HFFc6 (cell line): ENCODE data around the gene TMEM176B. TPM values are rescaled to one million over a fixed set of nuclear protein-coding genes. Genes with fewer than 3 reads are reported as not detected.

Experiments
- DNase-seq: peaks from one replicate; pipeline ENCODE4 v3.0.0-alpha.2; 2018
- H3K27ac Mint-ChIP-seq: 2 replicates; pipeline ENCODE4 v1.8.0; 2020; ENCODE audit warnings: mild to moderate bottlenecking, mixed read lengths
- H3K27me3 Mint-ChIP-seq: 2 replicates; pipeline ENCODE4 v1.8.0; 2021; ENCODE audit warnings: mild to moderate bottlenecking, moderate library complexity, mixed read lengths; ENCODE audit not compliant: insufficient read depth
- H3K36me3 Mint-ChIP-seq: 2 replicates; pipeline ENCODE4 v1.8.0; 2021; ENCODE audit warnings: low read depth, mixed read lengths
- H3K4me1 Mint-ChIP-seq: 2 replicates; pipeline ENCODE4 v1.8.0; 2020; ENCODE audit warnings: low read depth, mixed read lengths
- H3K4me3 Mint-ChIP-seq: 2 replicates; pipeline ENCODE4 v1.8.0; 2020; ENCODE audit warnings: mild to moderate bottlenecking, moderate library complexity, mixed read lengths
- H3K9me3 Mint-ChIP-seq: 2 replicates; pipeline ENCODE4 v1.8.0; 2020; ENCODE audit warnings: mild to moderate bottlenecking, mixed read lengths
- total RNA-seq, 6 experiments: library from RNA; stranded (reverse); fragmentation: NEBNext Ultra II Directional; extraction: Animal tissue kit (Norgen Biotek cat#: 25700); gene quantifications; 2 replicates in 1 of 6; 3 replicates in 5 of 6; pipeline ENCODE4 v1.2.3, GENCODE V29; 2021
- TF ChIP-seq, protein P1 (sequence below): fragments of 200-600 bp; sonication (generic); IDR thresholded peaks from 2 replicates; pipeline ENCODE4 v1.5.0; 2021; ENCODE audit warnings: antibody characterized with exemption, mild to moderate bottlenecking

The TMEM176B gene
- total RNA-seq, 6 experiments from 2014 or later = not detected

DNA sequence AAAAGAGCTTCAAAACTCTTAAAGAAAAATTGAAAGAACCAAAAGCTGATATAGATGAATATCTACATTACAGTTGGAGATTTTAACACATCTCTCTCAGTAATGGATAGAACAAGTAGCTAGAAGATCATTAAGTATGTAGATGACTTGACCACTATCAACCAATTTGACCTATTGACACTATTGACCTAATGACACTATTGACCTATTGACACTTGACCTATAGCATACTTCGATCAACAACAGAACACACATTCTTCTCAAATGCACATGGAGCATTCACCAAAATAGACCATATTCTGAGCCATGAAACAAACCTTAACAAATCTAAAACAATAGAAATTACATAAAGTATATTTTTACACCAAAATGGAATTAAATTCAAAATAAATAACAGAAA, 40.7 kb downstream of the TMEM176B start:
- DNase-seq = no peak
- H3K9me3 Mint-ChIP-seq = peaks cover 12% of the 10 kb centered on the region

DNA sequence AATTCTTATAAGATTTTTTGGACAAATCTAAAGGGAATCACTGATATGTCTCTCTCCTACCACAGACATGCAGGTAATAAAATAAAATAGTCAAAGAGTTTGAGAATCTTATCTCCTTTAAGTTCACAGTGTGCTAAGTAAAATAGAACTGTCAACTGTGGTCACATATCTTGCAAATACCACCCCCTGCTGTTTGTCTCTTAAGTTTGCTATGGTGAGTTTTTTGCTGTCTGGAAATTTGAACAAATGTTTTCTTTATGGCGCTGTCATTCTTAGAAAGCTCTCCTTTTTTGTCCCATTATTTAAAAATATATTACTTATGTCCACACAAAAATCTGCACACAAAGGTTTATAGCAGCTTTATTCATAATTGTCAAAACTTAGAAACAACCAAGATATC, 43.3 kb downstream of the TMEM176B start:
- Mint-ChIP-seq H3K27ac (no peak overlapping the region), H3K9me3 (peaks cover 26% of the 10 kb centered on the region), H3K36me3 (no peaks in the 10 kb centered on the region; the same call in 1 of the 2 replicates), H3K4me1 (no peaks in the 10 kb centered on the region), H3K27me3 (no peaks in the 10 kb centered on the region), H3K4me3 (no peak overlapping the region)
- TF ChIP-seq, protein P1, sequence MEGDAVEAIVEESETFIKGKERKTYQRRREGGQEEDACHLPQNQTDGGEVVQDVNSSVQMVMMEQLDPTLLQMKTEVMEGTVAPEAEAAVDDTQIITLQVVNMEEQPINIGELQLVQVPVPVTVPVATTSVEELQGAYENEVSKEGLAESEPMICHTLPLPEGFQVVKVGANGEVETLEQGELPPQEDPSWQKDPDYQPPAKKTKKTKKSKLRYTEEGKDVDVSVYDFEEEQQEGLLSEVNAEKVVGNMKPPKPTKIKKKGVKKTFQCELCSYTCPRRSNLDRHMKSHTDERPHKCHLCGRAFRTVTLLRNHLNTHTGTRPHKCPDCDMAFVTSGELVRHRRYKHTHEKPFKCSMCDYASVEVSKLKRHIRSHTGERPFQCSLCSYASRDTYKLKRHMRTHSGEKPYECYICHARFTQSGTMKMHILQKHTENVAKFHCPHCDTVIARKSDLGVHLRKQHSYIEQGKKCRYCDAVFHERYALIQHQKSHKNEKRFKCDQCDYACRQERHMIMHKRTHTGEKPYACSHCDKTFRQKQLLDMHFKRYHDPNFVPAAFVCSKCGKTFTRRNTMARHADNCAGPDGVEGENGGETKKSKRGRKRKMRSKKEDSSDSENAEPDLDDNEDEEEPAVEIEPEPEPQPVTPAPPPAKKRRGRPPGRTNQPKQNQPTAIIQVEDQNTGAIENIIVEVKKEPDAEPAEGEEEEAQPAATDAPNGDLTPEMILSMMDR = peak; percentile 21; the same call in 1 of the 2 replicates
- no peak for DNase-seq

More for the DNA sequence above, 40.7 kb downstream of the TMEM176B start:
- no peaks in the 10 kb centered on the region for H3K4me1 Mint-ChIP-seq
- H3K4me3 Mint-ChIP-seq = no peak overlapping the region
- H3K36me3 Mint-ChIP-seq = no peaks in the 10 kb centered on the region
- no peaks in the 10 kb centered on the region for H3K27me3 Mint-ChIP-seq
- TF ChIP-seq, protein P1 = no peak
- H3K27ac Mint-ChIP-seq = no peak overlapping the region

DNA sequence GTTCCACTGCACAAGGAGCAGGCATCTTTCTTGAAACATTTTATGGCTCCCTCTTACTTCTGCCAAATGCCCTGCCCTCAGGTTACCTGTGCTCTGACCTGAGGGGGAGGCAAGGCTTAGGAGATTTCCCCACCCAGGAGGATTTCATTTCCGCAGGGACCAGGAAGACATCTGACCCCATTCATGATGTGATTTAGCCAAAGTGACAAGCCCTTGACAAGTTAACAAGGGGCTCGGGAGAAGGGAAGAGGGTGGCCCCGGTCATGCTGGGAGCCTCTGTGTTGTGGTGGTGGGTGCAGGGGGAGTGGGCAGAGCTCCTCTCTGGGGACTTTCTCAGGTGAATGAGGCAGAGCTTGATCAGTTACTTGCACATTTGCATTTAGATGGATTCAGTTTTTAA, 44.0 kb downstream of the TMEM176B start:
- H3K27me3 Mint-ChIP-seq = no peaks in the 10 kb centered on the region
- H3K4me1 Mint-ChIP-seq = no peaks in the 10 kb centered on the region
- TF ChIP-seq, protein P1 = no peak
- no peak overlapping the region for H3K27ac Mint-ChIP-seq
- H3K9me3 Mint-ChIP-seq = peaks cover 20% of the 10 kb centered on the region
- H3K36me3 Mint-ChIP-seq = no peaks in the 10 kb centered on the region; the same call in 1 of the 2 replicates
- H3K4me3 Mint-ChIP-seq = no peak overlapping the region
- DNase-seq = no peak

DNA sequence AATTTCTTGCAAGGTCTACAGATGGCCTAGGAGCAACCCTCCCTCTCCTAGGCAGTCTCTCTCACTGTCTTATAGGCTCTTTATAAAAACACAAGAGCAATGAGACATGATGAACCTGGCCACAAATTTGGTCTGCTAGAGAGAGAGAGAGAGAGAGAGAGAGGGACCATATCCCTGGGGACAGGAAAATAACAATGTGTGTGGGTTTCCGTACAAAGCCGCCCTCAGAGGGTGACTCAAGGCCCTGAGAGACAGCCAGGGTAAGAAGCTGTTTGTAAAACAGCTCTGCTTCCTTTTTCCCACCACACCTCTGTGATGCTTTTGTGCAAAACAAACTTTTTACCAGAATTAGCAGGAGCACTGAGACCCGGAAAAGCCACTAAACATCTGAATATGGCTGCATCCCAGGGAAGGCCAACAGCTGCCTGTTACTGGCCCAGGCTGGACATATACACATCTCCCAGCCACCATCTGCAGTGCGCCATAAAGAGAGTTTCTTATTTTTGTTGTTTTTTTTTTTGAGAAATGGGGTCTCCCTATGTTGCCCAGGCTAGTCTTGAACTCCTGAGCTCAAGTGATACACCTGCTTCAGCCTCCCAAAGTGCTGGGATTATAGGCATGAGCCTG, 44.6 kb downstream of the TMEM176B start:
- Mint-ChIP-seq H3K9me3 (peaks cover 19% of the 10 kb centered on the region), H3K4me1 (no peaks in the 10 kb centered on the region), H3K4me3 (no peak overlapping the region), H3K27me3 (no peaks in the 10 kb centered on the region), H3K27ac (no peak overlapping the region), H3K36me3 (no peaks in the 10 kb centered on the region; the same call in 1 of the 2 replicates)
- TF ChIP-seq, protein P1 = no peak
- no peak for DNase-seq

DNA sequence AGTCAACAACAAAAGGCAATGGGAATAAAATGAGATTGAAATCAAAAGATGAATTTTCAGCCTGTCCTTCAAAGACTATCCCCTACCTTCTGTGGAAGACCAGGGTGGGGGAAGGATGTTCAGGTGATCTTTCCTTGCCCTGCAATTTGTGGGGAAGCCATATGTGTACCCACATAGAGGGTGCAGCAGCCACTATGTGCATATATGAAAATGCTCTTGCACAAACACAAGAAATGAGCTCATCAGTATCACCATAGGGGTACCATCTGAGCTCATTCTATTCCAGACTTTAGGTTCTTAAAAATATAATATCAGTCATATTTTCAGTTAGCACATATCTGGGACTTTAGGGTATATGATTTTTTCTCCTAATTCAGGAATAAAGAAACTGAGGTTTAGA, 45.2 kb downstream of the TMEM176B start:
- no peak for DNase-seq
- H3K27me3 Mint-ChIP-seq = no peaks in the 10 kb centered on the region
- TF ChIP-seq, protein P1 = no peak
- H3K36me3 Mint-ChIP-seq = no peaks in the 10 kb centered on the region; the same call in 1 of the 2 replicates
- no peak overlapping the region for H3K4me3 Mint-ChIP-seq
- no peaks in the 10 kb centered on the region for H3K4me1 Mint-ChIP-seq
- H3K27ac Mint-ChIP-seq = no peak overlapping the region
- H3K9me3 Mint-ChIP-seq = peaks cover 19% of the 10 kb centered on the region
